ENCODE data around the gene BMPR1A.
A peak's percentile ranks its signal among the peaks of the same experiment; 100 is the strongest.
"Not testable (repeated sequence)": the region's sequence is repeated elsewhere in the genome, so short reads cannot be mapped to it uniquely, and the experiment has no call there.

The BMPR1A gene

GRCh38 chr10:86823565-86823964 lies 67.1 kb downstream of the BMPR1A start:
- intact Hi-C loops (cut with DNase I): no loop called here
- no peak for DNase-seq

- intact Hi-C loops (cut with DNase I): no loop called here
- peak in 2 of 42 donors; percentile 22 to 23 for DNase-seq
Observed at GRCh38 chr10:86824151-86824550, 67.7 kb downstream of the BMPR1A start.

- DNase-seq: no peak
- intact Hi-C loops (cut with DNase I): no loop called here
Observed at GRCh38 chr10:86825366-86825765, 68.9 kb downstream of the BMPR1A start.

- intact Hi-C loops (cut with DNase I): no loop called here
- no peak for DNase-seq
Observed at GRCh38 chr10:86827639-86828038, 71.2 kb downstream of the BMPR1A start.

GRCh38 chr10:86828145-86828544 lies 71.7 kb downstream of the BMPR1A start:
- no peak for DNase-seq
- intact Hi-C loops (cut with DNase I): no loop called here

- intact Hi-C loops (cut with DNase I): no loop called here
- no peak for DNase-seq
Observed at GRCh38 chr10:86829472-86829871, 73.1 kb downstream of the BMPR1A start.

GRCh38 chr10:86830043-86830591 lies 73.7 kb downstream of the BMPR1A start:
- DNase-seq: no peak
- intact Hi-C loops (cut with DNase I): no loop called here

GRCh38 chr10:86833969-86834368 lies 77.5 kb downstream of the BMPR1A start:
- intact Hi-C loops (cut with DNase I): no loop called here
- no peak for DNase-seq

- no peak for DNase-seq
- intact Hi-C loops (cut with DNase I): no loop called here
Observed at GRCh38 chr10:86836044-86836443, 79.6 kb downstream of the BMPR1A start.

GRCh38 chr10:86837663-86838062 lies 81.2 kb downstream of the BMPR1A start:
- no peak for DNase-seq
- intact Hi-C loops (cut with DNase I): no loop called here

- intact Hi-C loops (cut with DNase I): no loop called here
- no peak for DNase-seq
Observed at GRCh38 chr10:86840498-86840897, 84.1 kb downstream of the BMPR1A start.

- DNase-seq: no peak
- intact Hi-C loops (cut with DNase I): no loop called here
Observed at GRCh38 chr10:86846088-86846487, 89.7 kb downstream of the BMPR1A start.

GRCh38 chr10:86848747-86849146 lies 92.3 kb downstream of the BMPR1A start:
- no peak for DNase-seq

GRCh38 chr10:86849181-86849894 lies 92.9 kb downstream of the BMPR1A start:
- intact Hi-C loops (cut with DNase I): no loop called here
- no peak for DNase-seq

More at GRCh38 chr10:86848747-86849146, 92.3 kb downstream of the BMPR1A start:
- intact Hi-C loops (cut with DNase I): no loop called here

- intact Hi-C loops (cut with DNase I): no loop called here
Observed at GRCh38 chr10:86850481-86850880, 94.1 kb downstream of the BMPR1A start.

GRCh38 chr10:86851328-86852207 lies 95.1 kb downstream of the BMPR1A start:
- DNase-seq: peak in 2 of 42 donors; percentile 6 to 38
- intact Hi-C loops (cut with DNase I): no loop called here

More at GRCh38 chr10:86850481-86850880, 94.1 kb downstream of the BMPR1A start:
- DNase-seq: no peak

GRCh38 chr10:86853582-86853981 lies 97.2 kb downstream of the BMPR1A start:
- DNase-seq; intact Hi-C loops (cut with DNase I): not testable (repeated sequence)

GRCh38 chr10:86855513-86855912 lies 99.1 kb downstream of the BMPR1A start:
- no peak for DNase-seq
- intact Hi-C loops (cut with DNase I): no loop called here

- intact Hi-C loops (cut with DNase I): no loop called here
- DNase-seq: no peak
Observed at GRCh38 chr10:86856156-86856555, 99.7 kb downstream of the BMPR1A start.

GRCh38 chr10:86857128-86857721 lies 100.8 kb downstream of the BMPR1A start:
- intact Hi-C loops (cut with DNase I): no loop called here
- no peak for DNase-seq
